ENCODE results near the gene DNPH1. TPM values are rescaled to one million over a fixed set of nuclear protein-coding genes. Genes with fewer than 3 reads are reported as not detected.

The DNPH1 gene
- total and polyA plus RNA-seq, 10 of the 15 experiments (the other 5 are each of a cell fraction or from before 2014, with no cell fraction given) = 7.0 to 136 (median 67.7) TPM

DNA sequence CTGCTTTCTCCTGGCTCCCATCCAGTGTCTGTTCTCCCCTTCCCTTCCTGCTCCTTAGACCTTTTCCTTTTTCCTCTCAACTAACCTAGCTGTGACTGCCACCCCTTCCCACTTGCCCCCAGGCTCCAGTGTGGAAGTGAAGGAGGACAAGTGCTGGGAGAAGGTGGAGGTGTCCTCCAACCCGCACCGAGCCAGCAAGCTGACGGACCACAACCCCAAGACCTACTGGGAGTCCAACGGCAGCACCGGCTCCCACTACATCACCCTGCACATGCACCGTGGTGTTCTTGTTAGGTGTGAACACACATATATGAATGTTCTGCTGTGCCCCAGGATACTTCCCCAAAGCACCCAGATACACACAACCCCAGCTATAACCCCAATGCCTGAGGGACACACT lies 28.7 kb downstream of the DNPH1 start (continued):
- TF ChIP-seq, protein P1, sequence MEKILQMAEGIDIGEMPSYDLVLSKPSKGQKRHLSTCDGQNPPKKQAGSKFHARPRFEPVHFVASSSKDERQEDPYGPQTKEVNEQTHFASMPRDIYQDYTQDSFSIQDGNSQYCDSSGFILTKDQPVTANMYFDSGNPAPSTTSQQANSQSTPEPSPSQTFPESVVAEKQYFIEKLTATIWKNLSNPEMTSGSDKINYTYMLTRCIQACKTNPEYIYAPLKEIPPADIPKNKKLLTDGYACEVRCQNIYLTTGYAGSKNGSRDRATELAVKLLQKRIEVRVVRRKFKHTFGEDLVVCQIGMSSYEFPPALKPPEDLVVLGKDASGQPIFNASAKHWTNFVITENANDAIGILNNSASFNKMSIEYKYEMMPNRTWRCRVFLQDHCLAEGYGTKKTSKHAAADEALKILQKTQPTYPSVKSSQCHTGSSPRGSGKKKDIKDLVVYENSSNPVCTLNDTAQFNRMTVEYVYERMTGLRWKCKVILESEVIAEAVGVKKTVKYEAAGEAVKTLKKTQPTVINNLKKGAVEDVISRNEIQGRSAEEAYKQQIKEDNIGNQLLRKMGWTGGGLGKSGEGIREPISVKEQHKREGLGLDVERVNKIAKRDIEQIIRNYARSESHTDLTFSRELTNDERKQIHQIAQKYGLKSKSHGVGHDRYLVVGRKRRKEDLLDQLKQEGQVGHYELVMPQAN (conservative IDR thresholded peaks at IDR 0.05) = no peak

DNA sequence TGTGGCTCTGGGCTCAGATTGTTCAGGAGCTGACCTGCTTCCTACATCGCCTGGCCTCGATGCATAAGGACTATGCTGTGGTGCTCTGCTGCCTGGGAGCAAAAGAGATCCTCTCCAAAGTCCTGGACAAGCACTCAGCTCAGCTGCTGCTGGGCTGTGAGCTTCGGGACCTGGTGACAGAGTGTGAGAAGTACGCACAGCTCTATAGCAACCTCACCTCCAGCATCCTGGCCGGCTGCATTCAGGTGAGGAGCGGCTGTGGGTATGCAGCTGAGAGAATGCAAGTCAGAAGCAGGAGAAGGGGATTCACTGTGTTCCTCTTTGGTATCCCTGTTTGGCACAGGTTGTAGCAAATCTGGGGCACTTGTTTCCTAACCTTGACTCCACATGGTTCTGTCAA lies 29.4 kb downstream of the DNPH1 start:
- ChIA-PET SMC1A (ENCODE audit: uncharacterized antibody, unreplicated experiment) (no interaction called here), RAD21 (ENCODE audit: unreplicated experiment) (no interaction called here), CTCF (no interaction called here), POLR2A (no interaction called here)
- ATAC-seq (no peak), DNase-seq (ENCODE audit: low read depth, low spot score) (no peak), FAIRE-seq (no peak)
- Histone ChIP-seq H3K27ac (ENCODE audit: control insufficient read depth, insufficient read depth) (no peak overlapping the region), H3K9ac (ENCODE audit: control insufficient read depth, insufficient read depth, low read length) (no peak overlapping the region), H3K36me3 (ENCODE audit: control insufficient read depth in 2 of 2, insufficient read depth in 2 of 2, low read length in 1 of 2) (peaks cover 2 to 13% of the 10 kb centered on the region in 2 experiments), H3K4me2 (ENCODE audit: control insufficient read depth, insufficient read depth) (no peak overlapping the region), H3K9me3 (replicated peaks; ENCODE audit: control insufficient read depth, insufficient read depth, low read length) (no peaks in the 10 kb centered on the region), H2AFZ (ENCODE audit: control insufficient read depth, low read depth, low read length) (no peak overlapping the region), H3K27me3 (replicated peaks in 1 of 2; ENCODE audit: control insufficient read depth in 2 of 2, insufficient read depth in 2 of 2, low read length in 1 of 2) (no peaks in the 10 kb centered on the region), H4K20me1 (ENCODE audit: control insufficient read depth, insufficient read depth) (no peaks in the 10 kb centered on the region), H3K79me2 (ENCODE audit: control insufficient read depth, insufficient read depth, low read length) (no peaks in the 10 kb centered on the region), H3K4me3 (no peak overlapping the region), H3K4me1 (ENCODE audit: control insufficient read depth, insufficient read depth, low read length) (no peaks in the 10 kb centered on the region)
- BruUV-seq (replicated peaks) = no TSS peak
- intact Hi-C loops (cut with micrococcal nuclease; ENCODE audit: unreplicated experiment) (no loop called here), in situ Hi-C loops (cut with MboI) (no loop called here)
- 88% methylated on average over 6 of the region's 6 CpGs for WGBS (ENCODE audit: insufficient coverage, insufficient replicate concordance, low lambda C conversion rate, missing lambda C conversion rate)
- TF ChIP-seq SREBF2 (IDR thresholded peaks at IDR 0.05; ENCODE audit: low read length) (no peak), SIN3A (IDR thresholded peaks at IDR 0.05; ENCODE audit: low read depth, low read length) (no peak), IRF4 (IDR thresholded peaks at IDR 0.05; ENCODE audit: low read depth, low read length) (no peak), SUZ12 (IDR thresholded peaks at IDR 0.05; ENCODE audit: unreplicated experiment) (no peak), NRF1 (conservative IDR thresholded peaks at IDR 0.05; ENCODE audit: low read depth, low read length) (no peak)
- TF ChIP-seq, protein P2, sequence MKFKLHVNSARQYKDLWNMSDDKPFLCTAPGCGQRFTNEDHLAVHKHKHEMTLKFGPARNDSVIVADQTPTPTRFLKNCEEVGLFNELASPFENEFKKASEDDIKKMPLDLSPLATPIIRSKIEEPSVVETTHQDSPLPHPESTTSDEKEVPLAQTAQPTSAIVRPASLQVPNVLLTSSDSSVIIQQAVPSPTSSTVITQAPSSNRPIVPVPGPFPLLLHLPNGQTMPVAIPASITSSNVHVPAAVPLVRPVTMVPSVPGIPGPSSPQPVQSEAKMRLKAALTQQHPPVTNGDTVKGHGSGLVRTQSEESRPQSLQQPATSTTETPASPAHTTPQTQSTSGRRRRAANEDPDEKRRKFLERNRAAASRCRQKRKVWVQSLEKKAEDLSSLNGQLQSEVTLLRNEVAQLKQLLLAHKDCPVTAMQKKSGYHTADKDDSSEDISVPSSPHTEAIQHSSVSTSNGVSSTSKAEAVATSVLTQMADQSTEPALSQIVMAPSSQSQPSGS (IDR thresholded peaks at IDR 0.05; ENCODE audit: low read length) = no peak
